GM21723 (cell line): ENCODE results near the gene SELENOV.

Experiments used
- ATAC-seq: cut with Tn5 transposase; IDR thresholded peaks from one replicate; pipeline ENCODE4 v1.9.1; 2021; ENCODE audit warnings: mild to moderate bottlenecking, moderate library complexity; ENCODE audit not compliant: unreplicated experiment

SELENOV gene

GRCh38 chr19:39554701-39555311 lies 39.9 kb downstream of the SELENOV start:
- ATAC-seq = no peak

- no peak for ATAC-seq
These were observed 40.9 kb downstream of the SELENOV start for GRCh38 chr19:39555883-39556282.

GRCh38 chr19:39557811-39558623 lies 43.1 kb downstream of the SELENOV start:
- ATAC-seq = peak; percentile 69

GRCh38 chr19:39558624-39559117 lies 43.7 kb downstream of the SELENOV start:
- peak; percentile 41 for ATAC-seq

- no peak for ATAC-seq
These were observed 48.5 kb downstream of the SELENOV start for GRCh38 chr19:39563408-39563807.

GRCh38 chr19:39566064-39566463 lies 51.1 kb downstream of the SELENOV start:
- no peak for ATAC-seq

- ATAC-seq = no peak
These were observed 53.7 kb downstream of the SELENOV start for GRCh38 chr19:39568604-39569003.
